GM18907 (cell line): ENCODE results near the gene SSTR4.

Experiments used
- ATAC-seq: cut with Tn5 transposase; IDR thresholded peaks from one replicate; pipeline ENCODE4 v1.9.1; 2021; ENCODE audit warnings: mild to moderate bottlenecking, moderate library complexity; ENCODE audit not compliant: unreplicated experiment

The SSTR4 gene

DNA sequence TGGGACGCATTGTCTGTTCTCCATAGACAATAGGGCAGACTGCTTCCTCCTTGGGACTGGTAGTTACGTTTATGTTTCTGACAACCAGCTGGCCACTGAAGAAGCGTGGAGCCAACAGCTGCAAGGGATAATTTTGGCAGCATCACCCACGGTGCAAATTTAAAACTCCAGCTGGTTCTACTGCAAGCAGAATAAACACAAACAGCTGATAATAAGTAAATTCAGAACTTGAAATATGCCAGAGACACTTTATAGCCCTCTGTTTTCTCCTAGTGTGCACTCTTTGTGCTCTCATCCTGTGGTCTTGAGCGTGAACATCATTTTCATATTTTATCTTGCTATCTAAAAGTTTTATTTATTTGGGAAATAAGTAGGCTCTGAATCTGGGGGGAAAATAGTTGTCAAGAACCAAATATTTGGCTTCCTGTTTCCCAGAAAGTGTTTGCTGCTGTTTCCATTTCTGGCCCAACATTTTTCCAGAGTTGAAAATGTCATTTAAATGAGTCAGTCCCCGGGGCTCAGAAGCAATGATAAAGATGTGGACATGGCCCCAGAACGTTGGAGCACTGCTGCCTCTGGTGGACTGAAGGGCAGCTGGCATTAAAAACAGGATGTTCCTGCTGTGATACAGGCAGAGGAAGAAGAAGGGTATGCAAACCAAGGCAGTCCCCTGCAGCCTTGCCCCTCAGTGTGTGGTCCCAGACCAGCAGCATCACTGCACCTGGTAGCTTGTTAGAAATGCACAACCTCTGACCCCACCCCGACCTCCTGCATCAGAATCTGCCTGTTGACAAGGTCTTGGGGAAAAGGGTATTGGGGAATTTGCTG, 26.8 kb downstream of the SSTR4 start:
- no peak for ATAC-seq

GRCh38 chr20:23062632-23063031, 27.5 kb downstream of the SSTR4 start:
- ATAC-seq = no peak

GRCh38 chr20:23063168-23063567, 28.1 kb downstream of the SSTR4 start:
- ATAC-seq = no peak

DNA sequence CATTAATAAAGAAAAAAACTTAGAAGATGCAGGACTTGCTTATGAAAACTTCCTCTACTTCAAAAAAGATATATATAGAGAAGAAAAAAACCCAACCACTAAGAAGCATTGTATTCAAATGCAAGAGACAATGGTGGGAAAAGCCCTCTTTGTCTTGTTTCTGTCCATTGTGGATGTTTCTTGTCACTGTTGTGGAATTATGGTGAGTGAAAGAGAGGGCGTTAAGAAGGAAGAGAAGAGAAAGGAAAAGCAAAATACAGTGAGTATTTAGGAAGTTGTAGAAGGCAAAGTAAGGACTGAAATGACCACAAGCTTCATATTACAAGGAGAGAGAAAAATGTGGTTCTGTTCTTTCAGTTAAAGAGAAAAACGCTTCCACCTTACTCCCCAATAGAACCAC, 28.5 kb downstream of the SSTR4 start:
- no peak for ATAC-seq

- ATAC-seq = no peak
Observed at GRCh38 chr20:23065266-23066201, 30.4 kb downstream of the SSTR4 start.

- ATAC-seq = no peak
Observed at GRCh38 chr20:23066772-23067171, 31.7 kb downstream of the SSTR4 start.

GRCh38 chr20:23068283-23068682, 33.2 kb downstream of the SSTR4 start:
- ATAC-seq = no peak

DNA sequence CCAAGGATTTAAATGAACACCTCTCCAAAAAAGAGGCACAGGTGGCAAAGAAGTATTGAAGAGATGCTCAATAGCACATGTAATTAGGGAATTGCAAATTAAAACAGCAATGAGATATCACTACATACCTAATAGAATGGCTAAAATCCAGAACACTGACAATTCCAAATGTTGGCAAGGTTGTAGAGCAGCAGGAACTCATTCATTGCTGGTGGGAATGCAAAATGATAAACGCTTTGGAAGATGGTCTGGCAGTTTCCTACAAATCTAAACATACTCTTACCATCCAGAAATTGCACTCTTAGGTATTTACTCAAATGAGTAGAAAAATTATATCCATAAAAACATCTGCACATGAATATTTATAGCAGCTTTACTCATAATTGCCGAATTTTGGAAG, 34.0 kb downstream of the SSTR4 start:
- no peak for ATAC-seq

GRCh38 chr20:23071398-23071797, 36.3 kb downstream of the SSTR4 start:
- no peak for ATAC-seq

DNA sequence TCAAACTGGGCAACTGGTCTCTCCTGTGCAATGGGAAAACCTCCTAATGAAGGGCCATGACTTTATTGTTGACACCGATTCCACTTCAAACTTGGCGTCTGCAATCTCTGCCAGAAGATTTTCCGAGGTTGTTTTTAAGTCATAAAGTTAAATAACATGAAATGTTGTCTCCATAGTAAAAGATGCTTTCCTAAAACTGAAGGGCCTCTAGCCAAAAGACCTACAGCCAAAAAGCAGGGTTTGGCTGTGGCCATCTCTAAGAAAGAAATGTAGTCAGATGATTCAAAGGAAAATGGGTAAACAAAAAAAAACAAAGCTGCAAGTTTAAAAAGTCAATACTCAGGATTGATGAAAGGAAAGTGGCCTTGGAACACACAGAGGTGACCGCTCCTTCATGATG, 36.9 kb downstream of the SSTR4 start:
- ATAC-seq = no peak

GRCh38 chr20:23072892-23073586, 37.9 kb downstream of the SSTR4 start:
- ATAC-seq = no peak

DNA sequence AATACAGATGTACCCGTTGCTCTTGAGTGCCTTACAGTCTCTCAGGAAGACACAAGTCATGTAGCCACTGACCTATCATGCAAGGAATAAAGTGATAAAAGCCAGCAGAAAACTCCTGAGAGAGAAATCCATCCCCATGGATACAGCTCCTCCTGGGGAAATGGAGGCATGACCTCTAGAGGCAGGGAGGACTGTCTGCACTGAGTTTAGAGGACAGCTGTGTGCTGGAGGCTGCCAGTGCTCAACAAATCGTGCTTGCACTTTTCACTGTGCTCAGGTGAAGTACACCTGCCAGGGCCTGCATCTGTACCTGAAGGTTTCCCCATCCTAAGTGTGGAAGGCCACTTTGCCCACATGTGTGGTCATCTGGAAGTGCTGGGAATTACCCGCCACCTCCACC, 38.9 kb downstream of the SSTR4 start:
- no peak for ATAC-seq

- ATAC-seq = no peak
Observed at GRCh38 chr20:23077277-23077676, 42.2 kb downstream of the SSTR4 start.

DNA sequence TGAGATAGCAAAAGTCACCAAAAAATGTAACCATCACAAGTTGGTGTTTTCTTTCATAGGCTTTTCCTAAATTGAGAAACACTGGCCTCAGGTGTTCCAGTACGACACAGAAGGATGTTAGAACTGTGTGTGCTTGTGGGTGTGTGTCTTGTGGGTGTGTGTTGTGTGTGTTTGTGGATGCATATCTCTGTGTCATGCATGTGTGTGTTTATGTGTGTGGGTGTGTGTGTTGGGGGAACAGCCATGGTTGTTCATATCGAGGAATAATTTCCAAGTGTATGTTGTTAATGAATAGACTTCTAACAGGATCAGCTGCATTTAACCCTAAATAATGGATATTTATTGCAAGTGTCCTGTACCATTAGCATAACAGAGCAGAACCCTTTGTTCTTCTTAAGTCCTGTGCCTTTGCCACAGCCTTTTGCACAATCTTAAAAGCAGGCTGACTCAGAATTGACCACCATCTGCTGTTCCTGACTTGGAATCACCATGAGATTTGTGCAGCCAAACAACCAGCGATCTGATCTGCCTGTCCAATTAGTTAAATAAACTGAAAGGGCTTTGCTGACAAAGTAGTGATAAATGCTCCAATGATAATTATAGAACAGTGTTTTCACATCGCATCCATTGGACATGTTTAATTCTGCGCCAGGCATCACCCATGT, 43.4 kb downstream of the SSTR4 start:
- no peak for ATAC-seq

GRCh38 chr20:23079016-23079351, 43.9 kb downstream of the SSTR4 start:
- no peak for ATAC-seq

- no peak for ATAC-seq
Observed at GRCh38 chr20:23079926-23080325, 44.8 kb downstream of the SSTR4 start.

DNA sequence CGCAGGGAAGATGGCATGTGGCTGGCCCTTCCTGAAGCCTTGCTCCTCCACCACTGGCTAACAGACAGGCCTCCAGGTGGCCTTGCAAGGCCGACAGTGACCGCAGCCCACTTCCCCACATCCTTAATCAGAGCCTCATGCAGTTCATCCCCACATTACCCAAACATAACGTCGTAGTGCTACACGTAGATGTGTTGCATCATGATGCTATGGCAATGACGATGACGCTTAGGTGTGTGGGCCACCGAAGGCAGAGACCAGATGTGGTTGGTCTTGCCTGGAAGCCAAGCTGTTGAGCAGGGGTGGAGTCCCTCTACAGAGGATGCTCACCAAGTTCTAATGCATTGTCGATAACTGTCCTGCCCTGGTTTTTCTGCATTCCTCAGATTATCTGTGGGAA, 45.4 kb downstream of the SSTR4 start:
- ATAC-seq = no peak

DNA sequence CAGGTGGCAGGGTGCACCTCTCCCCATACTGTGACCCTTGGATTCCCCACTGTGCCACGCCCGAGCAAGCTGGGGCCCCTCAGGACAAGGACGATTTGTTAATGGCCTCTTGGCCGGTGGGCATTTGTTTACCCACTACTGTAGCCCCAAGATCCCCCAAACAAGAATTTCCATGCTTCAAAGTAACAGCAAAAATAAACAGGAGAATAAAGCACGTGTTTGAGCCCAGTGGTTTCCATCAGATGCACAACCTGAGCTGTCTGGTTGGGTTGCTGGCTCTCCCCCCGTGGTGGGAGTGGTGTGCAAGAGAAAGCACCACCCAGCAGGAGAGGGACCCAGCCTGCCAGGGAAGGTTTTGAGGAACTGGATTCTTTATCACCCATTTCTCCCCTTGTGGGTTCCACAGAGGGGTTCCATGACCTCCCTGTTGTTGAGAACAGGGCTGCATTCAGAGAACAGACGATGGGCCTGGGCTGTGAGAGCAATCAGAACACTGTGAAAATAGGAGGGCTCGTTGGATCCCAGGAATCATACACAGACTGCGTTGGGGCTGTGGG, 46.2 kb downstream of the SSTR4 start:
- ATAC-seq = no peak

DNA sequence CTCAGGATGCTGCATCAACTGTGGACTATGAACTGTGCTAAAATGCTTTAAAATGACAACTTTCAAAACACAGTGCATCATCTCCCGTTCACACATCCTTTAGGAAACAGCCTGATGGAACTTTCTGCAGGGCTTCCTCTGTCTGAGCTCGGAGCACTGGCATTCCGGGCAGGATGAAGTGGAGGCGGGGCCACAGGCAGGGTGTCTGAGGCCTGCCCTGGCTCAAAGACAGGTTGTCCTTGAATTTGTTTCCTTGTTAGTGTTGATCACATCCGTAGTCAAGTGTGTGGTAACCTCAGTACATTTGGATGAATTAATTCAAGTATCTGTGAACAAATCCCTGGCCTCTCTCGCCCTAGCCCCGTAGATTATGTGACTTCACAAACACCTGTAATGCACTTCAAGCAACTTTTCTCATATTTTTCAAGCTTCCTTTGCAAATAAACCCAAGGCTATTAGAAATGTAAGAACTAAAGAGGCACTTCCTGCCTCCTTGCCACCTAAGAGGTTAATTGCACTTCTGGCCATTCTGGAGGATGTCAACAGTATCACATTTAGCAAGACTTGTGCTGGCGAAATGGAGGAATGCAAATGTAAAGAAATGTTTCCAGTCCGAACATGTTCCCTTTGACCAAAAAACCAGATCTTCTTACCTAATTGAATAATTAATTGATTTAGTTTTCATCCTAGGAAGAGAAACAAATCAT, 47.9 kb downstream of the SSTR4 start:
- no peak for ATAC-seq
